Nephron (organoid): ENCODE measurements around the gene TMEM181.
"Not testable (repeated sequence)": the region's sequence is repeated elsewhere in the genome, so short reads cannot be mapped to it uniquely, and the experiment has no call there.

Experiments used
- H3K27ac Mint-ChIP-seq, 3 experiments: 2 replicates each; pipeline ENCODE4 v1.8.0; 2020; ENCODE audit warnings: mixed read lengths in 3 of 3, mild to moderate bottlenecking in 2 of 3, moderate library complexity in 1 of 3
- H3K27me3 Mint-ChIP-seq: 2 replicates; pipeline ENCODE4 v1.8.0; 2021; ENCODE audit warnings: low read depth, mild to moderate bottlenecking, moderate library complexity, mixed read lengths
- H3K36me3 Mint-ChIP-seq: 2 replicates; pipeline ENCODE4 v1.8.0; 2020; ENCODE audit warnings: low read depth, mixed read lengths
- H3K4me1 Mint-ChIP-seq: 2 replicates; pipeline ENCODE4 v1.8.0; 2020; ENCODE audit warnings: mixed read lengths
- H3K4me3 Mint-ChIP-seq, 3 experiments: 2 replicates each; pipeline ENCODE4 v1.8.0; 2020; ENCODE audit warnings: mild to moderate bottlenecking in 3 of 3, mixed read lengths in 3 of 3, moderate library complexity in 2 of 3
- H3K9me3 Mint-ChIP-seq: 2 replicates; pipeline ENCODE4 v1.8.0; 2020; ENCODE audit warnings: mixed read lengths
- CTCF ChIP-seq, 3 experiments: fragments of 200-600 bp; sonication (generic); IDR thresholded peaks; one replicate each; pipeline ENCODE4 v1.5.0; 2021; ENCODE audit warnings: antibody characterized with exemption in 3 of 3; ENCODE audit not compliant: unreplicated experiment in 3 of 3

The TMEM181 gene

GRCh38 chr6:158597565-158597964, 37.7 kb downstream of the TMEM181 start:
- Mint-ChIP-seq H3K27ac (no peak overlapping the region), H3K36me3 (peaks cover 54% of the 10 kb centered on the region), H3K4me3 (no peak overlapping the region), H3K27me3 (no peaks in the 10 kb centered on the region), H3K9me3 (no peaks in the 10 kb centered on the region), H3K4me1 (no peaks in the 10 kb centered on the region)
- no peak for TF ChIP-seq CTCF (IDR thresholded peaks at IDR 0.05; ENCODE audit: unreplicated experiment in 3 of 3)

- no peaks in the 10 kb centered on the region for H3K4me1 Mint-ChIP-seq
- TF ChIP-seq CTCF (IDR thresholded peaks at IDR 0.05; ENCODE audit: unreplicated experiment in 3 of 3), result no peak
- peaks cover 46% of the 10 kb centered on the region for H3K36me3 Mint-ChIP-seq
- no peaks in the 10 kb centered on the region for H3K9me3 Mint-ChIP-seq
- no peaks in the 10 kb centered on the region for H3K27me3 Mint-ChIP-seq
- no peak overlapping the region for H3K4me3 Mint-ChIP-seq
- H3K27ac Mint-ChIP-seq, result no peak overlapping the region
Measured at GRCh38 chr6:158599635-158600034, 39.7 kb downstream of the TMEM181 start.

GRCh38 chr6:158603261-158604047, 43.6 kb downstream of the TMEM181 start:
- Mint-ChIP-seq H3K9me3 (no peaks in the 10 kb centered on the region), H3K36me3 (peaks cover 32% of the 10 kb centered on the region), H3K4me3 (no peak overlapping the region), H3K4me1 (no peaks in the 10 kb centered on the region), H3K27ac (no peak overlapping the region), H3K27me3 (no peaks in the 10 kb centered on the region)
- no peak for TF ChIP-seq CTCF (IDR thresholded peaks at IDR 0.05; ENCODE audit: unreplicated experiment in 3 of 3)

GRCh38 chr6:158604048-158604406, 44.1 kb downstream of the TMEM181 start:
- TF ChIP-seq CTCF (IDR thresholded peaks at IDR 0.05; ENCODE audit: unreplicated experiment in 3 of 3), result no peak
- H3K36me3 Mint-ChIP-seq, result peaks cover 33% of the 10 kb centered on the region
- H3K27ac Mint-ChIP-seq, result no peak overlapping the region
- no peak overlapping the region for H3K4me3 Mint-ChIP-seq
- no peaks in the 10 kb centered on the region for H3K9me3 Mint-ChIP-seq
- H3K4me1 Mint-ChIP-seq, result no peaks in the 10 kb centered on the region
- no peaks in the 10 kb centered on the region for H3K27me3 Mint-ChIP-seq

- Mint-ChIP-seq H3K4me1 (no peaks in the 10 kb centered on the region), H3K27ac (no peak overlapping the region), H3K27me3 (no peaks in the 10 kb centered on the region), H3K9me3 (no peaks in the 10 kb centered on the region), H3K36me3 (peaks cover 32% of the 10 kb centered on the region), H3K4me3 (no peak overlapping the region)
- TF ChIP-seq CTCF (IDR thresholded peaks at IDR 0.05; ENCODE audit: unreplicated experiment in 3 of 3), result peak; percentile 77 to 79 (median 79)
Measured at GRCh38 chr6:158605266-158605878, 45.5 kb downstream of the TMEM181 start.

GRCh38 chr6:158606011-158606410, 46.1 kb downstream of the TMEM181 start:
- H3K4me1 Mint-ChIP-seq, H3K4me3 Mint-ChIP-seq, H3K27me3 Mint-ChIP-seq, H3K27ac Mint-ChIP-seq, H3K9me3 Mint-ChIP-seq: not testable (repeated sequence)
- H3K36me3 Mint-ChIP-seq, result peaks cover 33% of the 10 kb centered on the region
